Activated T-cell treated with anti-CD3 and anti-CD28 coated beads, Interleukin-2, amount 50 U/mL, for 1 hour (primary cell): ENCODE measurements around the gene ZNF784.
"Not testable (repeated sequence)": the region's sequence is repeated elsewhere in the genome, so short reads cannot be mapped to it uniquely, and the experiment has no call there.

Source experiments
- DNase-seq: peaks from one replicate; pipeline ENCODE4 v3.0.0-alpha.2; 2020

The ZNF784 gene

GRCh38 chr19:55599842-55600661 lies 24.3 kb downstream of the ZNF784 start, which contains the start of gene ZNF524:
TSS of gene ZNF524 (plus strand) at chr19:55600288. CDS start at chr19:55602113, 1,825 bp downstream.
- DNase-seq, result peak; percentile 88

- DNase-seq, result peak; percentile 96
Observed at GRCh38 chr19:55599468-55599841, 24.9 kb downstream of the ZNF784 start, which contains the start of gene FIZ1. TSS of gene FIZ1 (minus strand) at chr19:55599517. CDS start at chr19:55597865, 1,652 bp downstream.

GRCh38 chr19:55598719-55599467 lies 25.5 kb downstream of the ZNF784 start:
- DNase-seq, result peak; percentile 96

- no peak for DNase-seq
Observed at GRCh38 chr19:55598034-55598433, 26.3 kb downstream of the ZNF784 start.

- no peak for DNase-seq
Observed at GRCh38 chr19:55597501-55597921, 26.9 kb downstream of the ZNF784 start.

- no peak for DNase-seq
Observed at GRCh38 chr19:55596304-55596703, 28.1 kb downstream of the ZNF784 start.

GRCh38 chr19:55594996-55595545 lies 29.3 kb downstream of the ZNF784 start:
- DNase-seq, result no peak

- DNase-seq, result no peak
Observed at GRCh38 chr19:55593096-55593772, 31.1 kb downstream of the ZNF784 start.

- DNase-seq, result no peak
Observed at GRCh38 chr19:55592391-55593090, 31.8 kb downstream of the ZNF784 start.

- DNase-seq, result no peak
Observed at GRCh38 chr19:55591555-55591954, 32.8 kb downstream of the ZNF784 start.

GRCh38 chr19:55590617-55591016 lies 33.7 kb downstream of the ZNF784 start:
- DNase-seq, result no peak

GRCh38 chr19:55590109-55590508 lies 34.3 kb downstream of the ZNF784 start:
- no peak for DNase-seq

- no peak for DNase-seq
Observed at GRCh38 chr19:55588738-55589137, 35.6 kb downstream of the ZNF784 start.

- DNase-seq, result peak; percentile 96
Observed at GRCh38 chr19:55586976-55587668, 37.2 kb downstream of the ZNF784 start.

- DNase-seq, result peak; percentile 49
Observed at GRCh38 chr19:55585658-55586339, 38.6 kb downstream of the ZNF784 start.

GRCh38 chr19:55584871-55585270 lies 39.5 kb downstream of the ZNF784 start:
- no peak for DNase-seq

GRCh38 chr19:55583897-55584296 lies 40.5 kb downstream of the ZNF784 start:
- not testable (repeated sequence) for DNase-seq

GRCh38 chr19:55582284-55582683 lies 42.1 kb downstream of the ZNF784 start:
- DNase-seq, result not testable (repeated sequence)

- DNase-seq, result no peak
Observed at GRCh38 chr19:55581823-55582223, 42.5 kb downstream of the ZNF784 start.

GRCh38 chr19:55581145-55581822 lies 43.1 kb downstream of the ZNF784 start:
- DNase-seq, result no peak
